HEK293 (cell line): Measurements from ENCODE around the gene GPHN.
"Not testable (repeated sequence)": the region's sequence is repeated elsewhere in the genome, so short reads cannot be mapped to it uniquely, and the experiment has no call there.

Experiments used
- CTCF ChIA-PET: fragments of 350-600 bp; formaldehyde crosslinking; extraction: SDS; loops from one replicate; lab custom pipeline; 2021; ENCODE audit warnings: antibody characterized with exemption; lab: Yijun Ruan, JAX
- POLR2A ChIA-PET: fragments of 300-600 bp; formaldehyde crosslinking; extraction: SDS; loops from one replicate; lab custom pipeline; 2020; ENCODE audit warnings: antibody characterized with exemption, inconsistent platforms; lab: Yijun Ruan, JAX
- H3K27ac ChIP-seq: fragments of 200-500 bp; sonication (Bioruptor generic); 2 replicates; pipeline ENCODE4 v1.5.1; 2014; ENCODE audit warnings: low read depth, low read length, control low read depth, inconsistent platforms; ENCODE audit errors: extremely low read depth
- H3K36me3 ChIP-seq, 2 experiments: fragments of 200-500 bp in 1 of 2; sonication (Bioruptor generic) in 1 of 2; 1 replicate in 1 of 2; 2 replicates in 1 of 2; pipeline ENCODE4 v1.5.1; 2014 to 2017; ENCODE audit warnings: inconsistent platforms in 2 of 2, low read length in 2 of 2; ENCODE audit not compliant: control insufficient read depth in 2 of 2, insufficient read depth in 1 of 2
- H3K4me1 ChIP-seq: fragments of 200-500 bp; sonication (Bioruptor generic); 2 replicates; pipeline ENCODE4 v1.5.1; 2014; ENCODE audit warnings: mild to moderate bottlenecking, low read length, inconsistent platforms; ENCODE audit not compliant: control insufficient read depth, insufficient read depth
- H3K4me3 ChIP-seq: 2 replicates; pipeline ENCODE4 v1.5.1; 2011; ENCODE audit warnings: low read depth, mild to moderate bottlenecking, control low read depth, low read length, moderate library complexity
- H3K9me3 ChIP-seq: fragments of 200-500 bp; sonication (Bioruptor generic); 2 replicates; pipeline ENCODE4 v1.5.1; 2014; ENCODE audit warnings: low read depth, low read length, inconsistent platforms; ENCODE audit not compliant: control insufficient read depth, insufficient read depth
- EGR2 ChIP-seq: fragments of 450-650 bp; formaldehyde crosslinking; IDR thresholded peaks from 2 replicates; pipeline ENCODE4 v1.5.1; 2016; ENCODE audit warnings: low read depth, missing biosample characterization, missing genetic modification characterization
- IKZF3 ChIP-seq: fragments of 450-650 bp; IDR thresholded peaks from 2 replicates; pipeline ENCODE4 v1.5.0; 2018; ENCODE audit warnings: missing biosample characterization, mild to moderate bottlenecking, missing genetic modification characterization, moderate library complexity
- INSM2 ChIP-seq: fragments of 450-650 bp; formaldehyde crosslinking; IDR thresholded peaks from 2 replicates; pipeline ENCODE4 v1.5.1; 2016; ENCODE audit warnings: missing biosample characterization, missing genetic modification characterization
- KLF1 ChIP-seq: fragments of 450-650 bp; formaldehyde crosslinking; IDR thresholded peaks from 2 replicates; pipeline ENCODE4 v1.5.1; 2016; ENCODE audit warnings: missing biosample characterization, missing genetic modification characterization
- PRDM1 ChIP-seq: fragments of 450-650 bp; formaldehyde crosslinking; IDR thresholded peaks from 2 replicates; pipeline ENCODE4; 2016; ENCODE audit warnings: missing biosample characterization, missing genetic modification characterization
- SCRT1 ChIP-seq: fragments of 450-650 bp; formaldehyde crosslinking; IDR thresholded peaks from 2 replicates; pipeline ENCODE4 v1.5.1; 2016; ENCODE audit warnings: missing biosample characterization, missing genetic modification characterization, borderline replicate concordance
- ZBTB8A ChIP-seq: fragments of 450-650 bp; formaldehyde crosslinking; IDR thresholded peaks from 2 replicates; pipeline ENCODE4 v1.5.1; 2016; ENCODE audit warnings: missing biosample characterization, missing genetic modification characterization
- ZNF112 ChIP-seq: fragments of 450-650 bp; formaldehyde crosslinking; IDR thresholded peaks from 2 replicates; pipeline ENCODE4 v1.5.0; 2017; ENCODE audit warnings: missing biosample characterization, missing genetic modification characterization
- ZNF19 ChIP-seq: fragments of 450-650 bp; formaldehyde crosslinking; IDR thresholded peaks from 2 replicates; pipeline ENCODE4; 2016; ENCODE audit warnings: missing biosample characterization, missing genetic modification characterization, low read depth
- ZNF302 ChIP-seq: fragments of 450-650 bp; formaldehyde crosslinking; IDR thresholded peaks from 2 replicates; pipeline ENCODE4 v1.5.1; 2016; ENCODE audit warnings: missing biosample characterization, missing genetic modification characterization, low read depth
- ZNF416 ChIP-seq: fragments of 450-650 bp; formaldehyde crosslinking; IDR thresholded peaks from 2 replicates; pipeline ENCODE4 v1.5.1; 2016; ENCODE audit warnings: missing biosample characterization, missing genetic modification characterization
- ZNF423 ChIP-seq: fragments of 450-650 bp; formaldehyde crosslinking; IDR thresholded peaks from 2 replicates; pipeline ENCODE4 v1.5.1; 2016; ENCODE audit warnings: missing biosample characterization, missing genetic modification characterization
- ZNF600 ChIP-seq: fragments of 450-650 bp; formaldehyde crosslinking; IDR thresholded peaks from 2 replicates; pipeline ENCODE4 v1.5.1; 2016; ENCODE audit warnings: missing biosample characterization, missing genetic modification characterization
- TF ChIP-seq, protein P1 (sequence below): fragments of 450-650 bp; formaldehyde crosslinking; IDR thresholded peaks from 2 replicates; pipeline ENCODE4 v1.5.1; 2016; ENCODE audit warnings: missing biosample characterization, missing genetic modification characterization
- TF ChIP-seq, protein P2 (sequence below): IDR thresholded peaks from 2 replicates; pipeline ENCODE4 v1.6.1; 2011; ENCODE audit warnings: mild to moderate bottlenecking, low read depth, low read length, borderline replicate concordance

Gene GPHN

DNA sequence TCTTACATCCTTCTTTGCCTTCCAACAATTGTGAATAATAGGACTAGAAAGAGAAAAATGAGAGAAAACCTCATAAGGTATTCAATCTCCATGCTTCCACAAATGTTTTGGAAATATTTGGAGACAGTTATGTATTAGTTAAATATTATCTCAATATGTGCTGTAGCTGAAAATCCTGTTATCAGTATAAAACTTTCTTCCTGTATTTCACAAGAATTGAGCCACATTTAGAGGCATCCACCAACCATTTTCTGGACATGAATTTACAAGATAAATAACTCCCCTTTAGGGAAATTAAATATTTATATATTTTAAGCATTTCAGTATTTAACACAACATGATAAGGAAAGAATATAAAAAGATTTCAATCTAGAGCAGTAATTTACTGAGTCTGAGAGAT is 200.3 kb downstream of the GPHN start (continued):
- TF ChIP-seq, protein P1, sequence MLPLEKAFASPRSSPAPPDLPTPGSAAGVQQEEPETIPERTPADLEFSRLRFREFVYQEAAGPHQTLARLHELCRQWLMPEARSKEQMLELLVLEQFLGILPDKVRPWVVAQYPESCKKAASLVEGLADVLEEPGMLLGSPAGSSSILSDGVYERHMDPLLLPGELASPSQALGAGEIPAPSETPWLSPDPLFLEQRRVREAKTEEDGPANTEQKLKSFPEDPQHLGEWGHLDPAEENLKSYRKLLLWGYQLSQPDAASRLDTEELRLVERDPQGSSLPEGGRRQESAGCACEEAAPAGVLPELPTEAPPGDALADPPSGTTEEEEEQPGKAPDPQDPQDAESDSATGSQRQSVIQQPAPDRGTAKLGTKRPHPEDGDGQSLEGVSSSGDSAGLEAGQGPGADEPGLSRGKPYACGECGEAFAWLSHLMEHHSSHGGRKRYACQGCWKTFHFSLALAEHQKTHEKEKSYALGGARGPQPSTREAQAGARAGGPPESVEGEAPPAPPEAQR (tag by site-specific recombination), result no peak
- no peak for TF ChIP-seq ZNF423
- no peak for TF ChIP-seq INSM2
- TF ChIP-seq ZNF600 (tag by site-specific recombination), result no peak

GRCh38 chr14:66709291-66709690 is 201.3 kb downstream of the GPHN start:
- ChIA-PET CTCF (no interaction called here), POLR2A (no interaction called here)
- H3K4me3 ChIP-seq, result no peak overlapping the region
- TF ChIP-seq, protein P2, sequence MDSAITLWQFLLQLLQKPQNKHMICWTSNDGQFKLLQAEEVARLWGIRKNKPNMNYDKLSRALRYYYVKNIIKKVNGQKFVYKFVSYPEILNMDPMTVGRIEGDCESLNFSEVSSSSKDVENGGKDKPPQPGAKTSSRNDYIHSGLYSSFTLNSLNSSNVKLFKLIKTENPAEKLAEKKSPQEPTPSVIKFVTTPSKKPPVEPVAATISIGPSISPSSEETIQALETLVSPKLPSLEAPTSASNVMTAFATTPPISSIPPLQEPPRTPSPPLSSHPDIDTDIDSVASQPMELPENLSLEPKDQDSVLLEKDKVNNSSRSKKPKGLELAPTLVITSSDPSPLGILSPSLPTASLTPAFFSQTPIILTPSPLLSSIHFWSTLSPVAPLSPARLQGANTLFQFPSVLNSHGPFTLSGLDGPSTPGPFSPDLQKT, result no peak
- 0 out of 2 replicates have a peak, but pooled peaks have one; percentile 11 for TF ChIP-seq EGR2 (tag by site-specific recombination)
- H3K4me1 ChIP-seq, result no peaks in the 10 kb centered on the region
- H3K9me3 ChIP-seq, result no peaks in the 10 kb centered on the region
- no peaks in the 10 kb centered on the region for H3K36me3 ChIP-seq
- H3K27ac ChIP-seq, result no peak overlapping the region

- CTCF ChIA-PET, H3K27ac ChIP-seq, H3K4me3 ChIP-seq, H3K36me3 ChIP-seq, H3K9me3 ChIP-seq, POLR2A ChIA-PET, H3K4me1 ChIP-seq: not testable (repeated sequence)
Observed at GRCh38 chr14:66714291-66714690, 206.3 kb downstream of the GPHN start.

DNA sequence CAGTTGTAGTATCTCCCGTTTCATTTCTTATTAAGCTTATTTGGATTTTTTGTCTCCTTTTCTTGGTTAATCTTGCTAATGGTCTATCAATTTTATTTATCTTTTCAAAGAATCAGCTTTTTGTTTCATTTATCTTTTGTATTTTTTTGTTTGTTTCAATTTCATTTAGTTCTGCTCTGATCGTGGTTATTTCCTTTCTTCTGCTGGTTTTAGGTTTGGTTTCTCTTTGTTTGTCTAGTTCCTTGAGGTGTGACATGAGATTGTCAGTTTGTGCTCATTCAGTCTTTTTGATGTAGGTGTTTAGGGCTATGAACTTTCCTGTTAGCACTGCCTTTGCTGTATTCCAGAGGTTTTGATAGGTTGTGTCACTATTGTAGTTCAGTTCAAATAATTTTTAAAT is 207.4 kb downstream of the GPHN start:
- H3K9me3 ChIP-seq, H3K4me3 ChIP-seq, POLR2A ChIA-PET, H3K27ac ChIP-seq, H3K4me1 ChIP-seq, H3K36me3 ChIP-seq: not testable (repeated sequence)
- CTCF ChIA-PET, result interaction anchor here (0.7 kb wide), 1 partner anchor 320 kb away, joined by 3 read pairs; no protein-coding TSS in a partner anchor

GRCh38 chr14:66716227-66716626 is 208.3 kb downstream of the GPHN start:
- Histone ChIP-seq H3K4me1 (no peaks in the 10 kb centered on the region), H3K36me3 (no peaks in the 10 kb centered on the region), H3K4me3 (no peak overlapping the region), H3K9me3 (no peaks in the 10 kb centered on the region), H3K27ac (no peak overlapping the region)
- CTCF ChIA-PET, result no interaction called here
- POLR2A ChIA-PET, result no interaction called here
- TF ChIP-seq ZNF416, result no peak
- TF ChIP-seq ZNF302 (tag by site-specific recombination), result no peak
- no peak for TF ChIP-seq ZNF19 (tag by site-specific recombination)
- no peak for TF ChIP-seq ZBTB8A
- no peak for TF ChIP-seq IKZF3 (tag by site-specific recombination)
- TF ChIP-seq SCRT1 (tag by site-specific recombination), result no peak
- TF ChIP-seq ZNF112 (tag by site-specific recombination), result no peak
- no peak for TF ChIP-seq KLF1
- no peak for TF ChIP-seq PRDM1
